Keratinocyte (primary cell): ENCODE results near the gene CELF2. TPM values are rescaled to one million over a fixed set of nuclear protein-coding genes. Genes with fewer than 3 reads are reported as not detected.

ENCODE experiments used
- DNase-seq: peaks from one replicate; pipeline ENCODE4 v3.0.0-alpha.2; 2011; ENCODE audit warnings: low read depth, missing footprints, low spot score
- FAIRE-seq: peaks from 2 replicates; lab custom pipeline; 2011; peaks lifted over from hg19 to GRCh38; lab: Jason Lieb, UNC
- H2AFZ ChIP-seq: 2 replicates; pipeline ENCODE4 v1.6.0; 2012; ENCODE audit warnings: low read length, control low read depth, inconsistent platforms; ENCODE audit not compliant: control insufficient read depth
- H3K27ac ChIP-seq: 2 replicates; pipeline ENCODE4 v1.5.1; 2011; ENCODE audit warnings: low read length; ENCODE audit not compliant: control insufficient read depth, insufficient read depth
- H3K27me3 ChIP-seq: 3 replicates; pipeline ENCODE4 v1.6.0; 2011; ENCODE audit warnings: low read length; ENCODE audit not compliant: control insufficient read depth, insufficient read depth; ENCODE audit errors: extremely low read depth
- H3K36me3 ChIP-seq, 2 experiments: 2 replicates in 1 of 2; 3 replicates in 1 of 2; pipeline ENCODE4 v1.5.1; 2011; ENCODE audit warnings: low read length in 2 of 2, mild to moderate bottlenecking in 1 of 2; ENCODE audit not compliant: control insufficient read depth in 2 of 2, insufficient read depth in 2 of 2; ENCODE audit errors: extremely low read depth in 1 of 2
- H3K4me1 ChIP-seq: 3 replicates; pipeline ENCODE4 v1.5.1; 2011; ENCODE audit warnings: low read length; ENCODE audit not compliant: control insufficient read depth, insufficient read depth; ENCODE audit errors: extremely low read depth
- H3K4me2 ChIP-seq: 3 replicates; pipeline ENCODE4 v1.6.0; 2011; ENCODE audit warnings: low read depth, low read length; ENCODE audit not compliant: control insufficient read depth, insufficient read depth; ENCODE audit errors: extremely low read depth
- H3K4me3 ChIP-seq, 3 experiments: fragments of 200-600 bp in 1 of 3; sonication (generic) in 1 of 3; 2 replicates in 2 of 3; 3 replicates in 1 of 3; pipeline ENCODE4 v1.5.1; 2011 to 2016; ENCODE audit warnings: low read length in 3 of 3, mild to moderate bottlenecking in 3 of 3, control low read depth in 2 of 3, inconsistent platforms in 1 of 3, low read depth in 1 of 3, mixed read lengths in 1 of 3, mixed run types in 1 of 3, moderate library complexity in 1 of 3; ENCODE audit not compliant: control insufficient read depth in 2 of 3, insufficient read depth in 2 of 3; ENCODE audit errors: extremely low read depth in 1 of 3
- H3K79me2 ChIP-seq: 2 replicates; pipeline ENCODE4 v1.6.0; 2012; ENCODE audit warnings: low read length; ENCODE audit not compliant: control insufficient read depth, insufficient read depth
- H3K9ac ChIP-seq: 3 replicates; pipeline ENCODE4 v1.6.0; 2011; ENCODE audit warnings: low read length; ENCODE audit not compliant: control insufficient read depth, insufficient read depth; ENCODE audit errors: extremely low read depth
- H3K9me1 ChIP-seq: 3 replicates; pipeline ENCODE4 v1.6.0; 2011; ENCODE audit warnings: low read length; ENCODE audit not compliant: control insufficient read depth, insufficient read depth; ENCODE audit errors: extremely low read depth
- H3K9me3 ChIP-seq: 2 replicates; pipeline ENCODE4 v1.5.1; 2012; ENCODE audit warnings: low read depth, low read length; ENCODE audit not compliant: control insufficient read depth
- H4K20me1 ChIP-seq: 3 replicates; pipeline ENCODE4 v1.6.0; 2011; ENCODE audit warnings: low read length; ENCODE audit not compliant: control insufficient read depth, insufficient read depth; ENCODE audit errors: extremely low read depth
- EZH2 ChIP-seq: IDR thresholded peaks from one replicate; pipeline ENCODE4 v1.6.1; 2012; ENCODE audit warnings: inconsistent platforms, mild to moderate bottlenecking, low read length, moderate library complexity
- dilution Hi-C: fragments of 300-500 bp; cut with MboI; formaldehyde crosslinking; loops from one replicate; pipeline ENCODE4 v1.7.0; 2020; ENCODE audit warnings: low sequenced_read_pairs; ENCODE audit not compliant: extremely low pct_ligation_motif_present
- polyA plus RNA-seq, 5 experiments: library from polyadenylated mRNA; depleted of rRNA in 3 of 5; stranded (reverse) in 3 of 5; stranded (forward) in 1 of 5; unstranded in 1 of 5; fragments of >200 nt; gene quantifications; 1 replicate in 1 of 5; 2 replicates in 3 of 5; 3 replicates in 1 of 5; pipeline versions ENCODE4 v1.2.1 to v1.2.3, GENCODE V29; 2011 to 2012; ENCODE audit warnings: missing spikeins in 2 of 5, low read depth in 1 of 5, low replicate concordance in 1 of 5
- TF ChIP-seq, protein P1 (sequence below), 3 experiments: IDR thresholded peaks in 1 of 3; conservative IDR thresholded peaks in 1 of 3; optimal IDR thresholded peaks in 1 of 3; 2 replicates in 2 of 3; 3 replicates in 1 of 3; pipeline versions ENCODE3 to v1.5.1; 2011; ENCODE audit warnings: low read length in 3 of 3, mild to moderate bottlenecking in 3 of 3, moderate library complexity in 2 of 3, control low read depth in 1 of 3, inconsistent platforms in 1 of 3; ENCODE audit not compliant: insufficient read depth in 2 of 3; ENCODE audit errors: extremely low read depth in 1 of 3

Gene CELF2
- polyA plus RNA-seq, 1 donor (not counting 4 experiments of a cell fraction or from before 2014, with no cell fraction given), result 9.8 TPM

DNA sequence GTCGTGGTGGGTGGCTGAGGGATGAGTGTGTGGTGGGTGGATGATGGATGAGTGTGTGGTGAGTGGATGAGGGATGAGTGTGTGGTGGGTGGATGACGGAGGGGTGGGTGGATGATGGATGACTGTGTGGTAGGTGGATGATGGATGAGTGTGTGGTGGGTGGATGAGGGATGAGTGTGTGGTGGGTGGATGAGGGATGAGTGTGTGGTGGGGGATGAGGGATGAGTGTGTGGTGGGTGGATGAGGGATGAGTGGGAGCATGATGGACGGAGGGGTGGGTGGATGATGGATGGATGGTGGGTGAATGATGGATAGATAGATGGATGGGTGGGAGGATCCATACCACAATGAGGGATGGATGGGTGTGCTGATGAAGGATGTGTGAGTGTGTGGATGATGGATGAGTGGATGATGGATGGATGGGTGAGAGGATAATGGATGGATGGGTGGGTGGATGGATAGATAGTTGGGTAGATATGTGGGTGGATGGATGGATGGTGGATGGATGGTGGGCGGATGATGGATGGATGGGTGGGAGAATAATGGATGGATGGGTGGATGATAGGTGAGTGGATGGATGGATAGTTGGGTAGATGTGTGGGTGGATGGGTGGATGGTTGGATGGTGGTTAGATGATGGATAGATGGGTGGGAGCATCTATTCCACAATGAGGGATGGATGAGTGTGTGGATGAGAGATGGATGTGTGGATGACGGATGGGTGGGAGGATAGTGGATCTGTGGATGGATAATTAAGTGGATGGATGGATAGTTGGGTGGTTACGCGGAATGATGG is 266.8 kb downstream of the CELF2 start:
- no peak overlapping the region for H3K27ac ChIP-seq
- DNase-seq, result no peak
- dilution Hi-C loops, result no loop called here
- H3K79me2 ChIP-seq, result no peaks in the 10 kb centered on the region
- H3K9me1 ChIP-seq, result no peaks in the 10 kb centered on the region
- H4K20me1 ChIP-seq, result no peaks in the 10 kb centered on the region
- no peaks in the 10 kb centered on the region for H3K36me3 ChIP-seq
- H3K4me3 ChIP-seq, result no peak overlapping the region
- TF ChIP-seq, protein P1, sequence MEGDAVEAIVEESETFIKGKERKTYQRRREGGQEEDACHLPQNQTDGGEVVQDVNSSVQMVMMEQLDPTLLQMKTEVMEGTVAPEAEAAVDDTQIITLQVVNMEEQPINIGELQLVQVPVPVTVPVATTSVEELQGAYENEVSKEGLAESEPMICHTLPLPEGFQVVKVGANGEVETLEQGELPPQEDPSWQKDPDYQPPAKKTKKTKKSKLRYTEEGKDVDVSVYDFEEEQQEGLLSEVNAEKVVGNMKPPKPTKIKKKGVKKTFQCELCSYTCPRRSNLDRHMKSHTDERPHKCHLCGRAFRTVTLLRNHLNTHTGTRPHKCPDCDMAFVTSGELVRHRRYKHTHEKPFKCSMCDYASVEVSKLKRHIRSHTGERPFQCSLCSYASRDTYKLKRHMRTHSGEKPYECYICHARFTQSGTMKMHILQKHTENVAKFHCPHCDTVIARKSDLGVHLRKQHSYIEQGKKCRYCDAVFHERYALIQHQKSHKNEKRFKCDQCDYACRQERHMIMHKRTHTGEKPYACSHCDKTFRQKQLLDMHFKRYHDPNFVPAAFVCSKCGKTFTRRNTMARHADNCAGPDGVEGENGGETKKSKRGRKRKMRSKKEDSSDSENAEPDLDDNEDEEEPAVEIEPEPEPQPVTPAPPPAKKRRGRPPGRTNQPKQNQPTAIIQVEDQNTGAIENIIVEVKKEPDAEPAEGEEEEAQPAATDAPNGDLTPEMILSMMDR (optimal IDR thresholded peaks at IDR 0.05 in 1 of 3, IDR thresholded peaks at IDR 0.05 in 1 of 3, conservative IDR thresholded peaks at IDR 0.05 in 1 of 3; ENCODE audit: extremely low read depth in 1 of 3, insufficient read depth in 2 of 3, low read length in 3 of 3), result no peak
- no peak for TF ChIP-seq EZH2
- no peak overlapping the region for H3K9ac ChIP-seq
- H3K4me2 ChIP-seq, result no peak overlapping the region
- H3K9me3 ChIP-seq, result no peaks in the 10 kb centered on the region
- H3K4me1 ChIP-seq, result no peaks in the 10 kb centered on the region
- FAIRE-seq, result no peak
- no peaks in the 10 kb centered on the region for H3K27me3 ChIP-seq
- no peak overlapping the region for H2AFZ ChIP-seq

DNA sequence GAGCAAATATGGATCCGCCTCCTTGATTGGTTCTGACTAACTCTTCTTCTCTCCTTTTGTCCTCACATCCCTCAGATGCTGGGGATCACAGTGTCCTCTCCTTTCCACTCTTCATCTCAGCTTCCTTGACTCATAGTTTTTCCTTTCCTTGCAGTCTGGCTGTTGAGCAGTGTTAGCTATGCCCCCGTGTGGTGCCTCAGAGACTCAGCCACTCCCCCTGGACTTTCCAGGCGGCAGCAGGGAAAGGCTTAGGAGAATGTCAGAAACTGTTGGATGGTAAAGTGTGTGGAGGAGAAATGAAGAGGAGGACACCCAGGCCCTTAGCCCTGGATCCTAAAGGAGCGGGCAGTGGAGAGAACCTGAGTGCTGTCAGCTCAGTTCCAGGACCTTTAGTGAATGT is 267.5 kb downstream of the CELF2 start:
- dilution Hi-C loops, result no loop called here
- no peak overlapping the region for H3K27ac ChIP-seq
- no peaks in the 10 kb centered on the region for H3K36me3 ChIP-seq
- H3K79me2 ChIP-seq, result no peaks in the 10 kb centered on the region
- H3K9me3 ChIP-seq, result no peaks in the 10 kb centered on the region
- H2AFZ ChIP-seq, result no peak overlapping the region
- FAIRE-seq, result no peak
- H3K9ac ChIP-seq, result no peak overlapping the region
- H3K4me2 ChIP-seq, result no peak overlapping the region
- H3K4me3 ChIP-seq, result no peak overlapping the region
- no peaks in the 10 kb centered on the region for H4K20me1 ChIP-seq
- no peaks in the 10 kb centered on the region for H3K27me3 ChIP-seq
- TF ChIP-seq EZH2, result no peak
- TF ChIP-seq, protein P1 (optimal IDR thresholded peaks at IDR 0.05 in 1 of 3, IDR thresholded peaks at IDR 0.05 in 1 of 3, conservative IDR thresholded peaks at IDR 0.05 in 1 of 3; ENCODE audit: extremely low read depth in 1 of 3, insufficient read depth in 2 of 3, low read length in 3 of 3), result no peak
- no peaks in the 10 kb centered on the region for H3K4me1 ChIP-seq
- no peaks in the 10 kb centered on the region for H3K9me1 ChIP-seq
- no peak for DNase-seq
